GM10248 (cell line): ENCODE data around the gene ACKR2.

ENCODE experiments used
- CTCF ChIA-PET: fragments of 300-600 bp; sonication (Branson Sonifier 250); formaldehyde crosslinking; extraction: SDS; loops from one replicate; lab custom pipeline; 2021; ENCODE audit warnings: antibody characterized with exemption; lab: Yijun Ruan, JAX
- POLR2A ChIA-PET: fragments of 350-650 bp; sonication (Branson Sonifier 250); formaldehyde crosslinking; extraction: SDS; loops from one replicate; lab custom pipeline; 2020; ENCODE audit warnings: antibody characterized with exemption; lab: Yijun Ruan, JAX
- DNase-seq: peaks from one replicate; pipeline ENCODE4 v3.0.0; 2012; ENCODE audit errors: extremely low spot score
- TF ChIP-seq, protein P1 (sequence below): IDR thresholded peaks from 2 replicates; pipeline ENCODE4 v1.5.1; 2012; ENCODE audit warnings: mild to moderate bottlenecking, low read depth; ENCODE audit errors: extremely low read depth, missing control alignments, control extremely low read depth

ACKR2 gene, protein sequence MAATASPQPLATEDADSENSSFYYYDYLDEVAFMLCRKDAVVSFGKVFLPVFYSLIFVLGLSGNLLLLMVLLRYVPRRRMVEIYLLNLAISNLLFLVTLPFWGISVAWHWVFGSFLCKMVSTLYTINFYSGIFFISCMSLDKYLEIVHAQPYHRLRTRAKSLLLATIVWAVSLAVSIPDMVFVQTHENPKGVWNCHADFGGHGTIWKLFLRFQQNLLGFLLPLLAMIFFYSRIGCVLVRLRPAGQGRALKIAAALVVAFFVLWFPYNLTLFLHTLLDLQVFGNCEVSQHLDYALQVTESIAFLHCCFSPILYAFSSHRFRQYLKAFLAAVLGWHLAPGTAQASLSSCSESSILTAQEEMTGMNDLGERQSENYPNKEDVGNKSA

DNA sequence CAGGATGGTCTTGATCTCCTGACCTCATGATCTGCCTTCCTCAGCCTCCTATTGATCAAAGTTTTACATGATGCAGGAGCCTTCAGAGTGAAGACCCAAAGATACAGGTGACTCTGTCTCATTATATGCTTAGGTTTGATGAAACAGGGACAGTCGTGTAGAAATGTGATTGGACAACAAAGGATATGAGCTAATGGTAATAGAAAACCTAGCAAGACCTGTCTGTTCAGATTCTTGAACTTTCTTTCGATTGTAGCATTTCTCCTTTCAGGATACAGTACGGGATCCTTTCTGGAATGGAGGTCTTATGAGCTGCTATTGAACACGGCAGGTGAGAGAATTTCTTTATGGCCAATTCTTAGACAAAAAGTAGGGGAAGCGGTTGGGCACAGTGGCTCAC lies at the start of gene ACKR2:
ACKR2 (plus strand) TSS at position 244 of the 400 bp plus-strand sequence. CDS start 55,058 bp downstream, outside the sequence.
- no peak for DNase-seq
- TF ChIP-seq, protein P1, sequence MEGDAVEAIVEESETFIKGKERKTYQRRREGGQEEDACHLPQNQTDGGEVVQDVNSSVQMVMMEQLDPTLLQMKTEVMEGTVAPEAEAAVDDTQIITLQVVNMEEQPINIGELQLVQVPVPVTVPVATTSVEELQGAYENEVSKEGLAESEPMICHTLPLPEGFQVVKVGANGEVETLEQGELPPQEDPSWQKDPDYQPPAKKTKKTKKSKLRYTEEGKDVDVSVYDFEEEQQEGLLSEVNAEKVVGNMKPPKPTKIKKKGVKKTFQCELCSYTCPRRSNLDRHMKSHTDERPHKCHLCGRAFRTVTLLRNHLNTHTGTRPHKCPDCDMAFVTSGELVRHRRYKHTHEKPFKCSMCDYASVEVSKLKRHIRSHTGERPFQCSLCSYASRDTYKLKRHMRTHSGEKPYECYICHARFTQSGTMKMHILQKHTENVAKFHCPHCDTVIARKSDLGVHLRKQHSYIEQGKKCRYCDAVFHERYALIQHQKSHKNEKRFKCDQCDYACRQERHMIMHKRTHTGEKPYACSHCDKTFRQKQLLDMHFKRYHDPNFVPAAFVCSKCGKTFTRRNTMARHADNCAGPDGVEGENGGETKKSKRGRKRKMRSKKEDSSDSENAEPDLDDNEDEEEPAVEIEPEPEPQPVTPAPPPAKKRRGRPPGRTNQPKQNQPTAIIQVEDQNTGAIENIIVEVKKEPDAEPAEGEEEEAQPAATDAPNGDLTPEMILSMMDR, result no peak
- CTCF ChIA-PET, result interaction anchor here (0.7 to 1.7 kb wide), 4 partner anchors 10 to 30 kb away, joined by 3 to 7 read pairs (median 4); no protein-coding TSS in a partner anchor
- POLR2A ChIA-PET, result no interaction called here

DNA sequence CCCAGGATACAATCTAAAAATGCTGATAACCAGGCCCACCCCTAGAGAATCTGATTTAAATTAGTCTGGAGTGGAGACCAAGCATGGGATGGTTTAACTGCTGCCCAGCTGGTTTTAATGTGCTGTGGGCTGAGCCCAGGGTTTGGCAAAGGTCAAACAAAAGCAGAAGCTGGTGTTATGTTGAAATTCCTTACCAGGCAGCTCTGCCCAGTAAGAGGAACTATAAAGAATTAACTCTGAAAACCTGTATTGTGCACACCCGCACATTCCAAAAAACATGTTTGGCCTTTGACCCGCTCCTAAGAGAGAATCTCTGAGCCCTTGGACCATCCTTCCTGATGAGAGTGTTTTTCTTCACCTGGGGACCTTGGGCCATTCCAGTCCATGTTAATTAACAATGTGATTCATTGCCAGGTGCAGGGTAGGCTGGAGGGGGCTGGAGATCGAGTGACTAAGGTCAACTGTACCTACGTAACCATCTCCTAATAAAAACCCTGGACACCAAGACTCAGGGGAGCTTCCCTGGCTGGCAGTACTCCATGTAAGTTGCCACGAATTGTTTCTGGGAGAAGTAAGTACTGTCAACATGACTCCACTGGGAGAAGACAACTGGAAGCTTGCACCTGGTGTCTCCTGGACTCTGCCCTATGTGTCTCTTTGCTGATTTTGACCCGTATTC lies 47.1 kb upstream of the ACKR2 start:
- POLR2A ChIA-PET, result no interaction called here

DNA sequence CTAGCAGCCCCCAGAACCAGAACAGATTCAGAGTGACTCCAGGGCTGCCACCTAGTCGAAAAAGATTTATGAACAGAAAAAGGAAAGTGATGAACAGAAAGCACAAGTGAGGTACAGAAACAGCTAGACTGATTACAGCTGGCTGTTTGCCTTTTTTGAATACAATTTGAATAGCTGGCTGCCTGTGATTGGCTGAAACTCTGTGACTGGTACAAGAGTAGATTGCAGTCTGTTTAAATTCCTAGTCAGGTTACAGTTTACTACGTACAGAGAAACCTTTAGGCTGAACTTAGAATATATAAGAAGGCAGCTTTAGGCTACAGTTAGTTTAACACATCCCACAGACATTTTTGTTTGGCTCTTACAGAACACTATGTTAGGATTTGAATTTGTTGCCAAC lies 46.2 kb upstream of the ACKR2 start:
- CTCF ChIA-PET, result interaction anchor here (1.1 to 3.1 kb wide), 4 partner anchors 9 to 21 kb away, joined by 3 to 16 read pairs (median 6); no protein-coding TSS in a partner anchor
- TF ChIP-seq, protein P1, result no peak

More for the DNA sequence above, 47.1 kb upstream of the ACKR2 start:
- CTCF ChIA-PET, result interaction anchor here (1.1 to 3.1 kb wide), 4 partner anchors 9 to 20 kb away, joined by 3 to 16 read pairs (median 6); no protein-coding TSS in a partner anchor
- DNase-seq, result no peak
- TF ChIP-seq, protein P1, result no peak

DNA sequence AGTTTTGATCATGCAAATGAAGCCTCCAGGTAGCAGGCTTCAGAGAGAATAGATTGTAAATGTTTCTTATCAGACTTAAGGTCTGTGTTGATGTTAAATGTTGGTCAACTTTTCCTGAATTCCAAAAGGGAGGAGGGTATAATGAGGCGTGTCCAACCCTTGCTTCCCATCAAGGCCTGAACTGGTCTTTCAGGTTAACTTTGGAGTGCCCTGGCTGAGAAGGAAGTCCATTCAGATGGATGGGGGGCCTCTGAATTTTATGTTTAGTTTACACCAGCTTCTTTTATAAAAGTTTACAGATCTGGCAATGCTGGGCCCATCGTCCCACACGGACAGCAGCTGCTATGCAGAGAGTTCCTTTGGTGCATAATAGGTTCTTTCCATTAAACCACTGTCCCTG lies 45.1 kb upstream of the ACKR2 start:
- DNase-seq, result no peak
- ChIA-PET CTCF (interaction anchor here (2.6 to 3.1 kb wide), 2 partner anchors 18 to 22 kb away, joined by 6 to 16 read pairs; no protein-coding TSS in a partner anchor), POLR2A (no interaction called here)
- TF ChIP-seq, protein P1, result no peak

More for the DNA sequence above, 46.2 kb upstream of the ACKR2 start:
- DNase-seq, result no peak
- POLR2A ChIA-PET, result interaction anchor here (0.7 kb wide), 1 partner anchor 11 kb away, joined by 4 read pairs; no protein-coding TSS in a partner anchor

DNA sequence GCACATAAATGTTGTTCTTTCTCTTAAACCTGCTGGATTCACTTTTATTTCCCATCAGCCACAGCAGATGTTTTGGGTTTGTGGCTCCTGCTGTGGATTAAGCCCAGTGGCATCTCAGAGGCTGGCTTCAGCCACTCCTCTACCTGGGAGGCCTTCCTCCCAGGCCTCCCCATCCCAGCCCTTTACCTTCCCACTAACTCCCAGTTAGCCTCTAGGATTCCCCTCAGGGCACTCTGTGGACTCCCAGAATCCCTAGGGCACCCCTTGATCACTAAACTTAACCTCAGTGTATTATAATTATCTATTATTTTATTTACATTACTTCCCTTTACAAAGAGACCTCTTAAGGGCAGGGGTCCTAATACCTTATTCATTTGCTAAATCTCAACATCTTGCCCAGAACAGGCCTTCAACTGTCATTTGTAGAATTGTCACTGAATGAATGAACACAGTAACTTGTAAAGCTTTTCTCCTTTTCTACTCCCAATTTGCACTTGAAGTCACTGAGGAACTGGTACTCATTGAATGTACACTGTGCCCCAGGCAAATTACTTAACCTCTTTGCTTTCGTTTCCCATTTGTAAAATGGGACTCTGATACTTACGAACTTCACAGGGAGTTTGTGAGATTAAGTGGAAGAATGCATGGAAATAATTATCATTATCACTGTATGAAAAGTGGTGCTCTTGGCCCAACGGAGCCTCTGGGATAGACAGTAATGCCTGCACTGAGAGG lies 44.5 kb upstream of the ACKR2 start:
- TF ChIP-seq, protein P1, result no peak
- POLR2A ChIA-PET, result no interaction called here
- CTCF ChIA-PET, result interaction anchor here (1.2 to 1.4 kb wide), 2 partner anchors 20 to 75 kb away, joined by 3 read pairs; no protein-coding TSS in a partner anchor
- DNase-seq, result no peak
